ENCODE data around the gene ELOVL7. TPM values are rescaled to one million over a fixed set of nuclear protein-coding genes. Genes with fewer than 3 reads are reported as not detected.

ELOVL7 gene
- total RNA-seq (2013; cell fraction: nucleolus; rRNA removed), result 1.3 and 2.9 TPM in 2 replicates
- total RNA-seq (2014; rRNA removed) (0.68 and 1.3 TPM in 2 replicates), total RNA-seq (2014; rRNA removed; fragmentation: Illumina TruSeq; extraction: Trizol) (0.97 and 1.1 TPM in 2 replicates), total RNA-seq (2021) (0.95 and 1.1 TPM in 2 replicates), polyA plus RNA-seq (2011; rRNA removed) (0.27 and 1.0 TPM in 2 replicates), polyA plus RNA-seq (2014; fragmentation: Illumina TruSeq; extraction: Trizol) (0.78 and 0.90 TPM in 2 replicates), polyA plus RNA-seq (2014; fragmentation: Nextera tagmentation; extraction: Ambion mirVana) (under 1 TPM; 0.26 to 0.27 TPM), polyA plus RNA-seq (2014; rRNA removed) (0.44 and 1.1 TPM in 2 replicates), polyA plus RNA-seq (2016; fragmentation: Nextera tagmentation; extraction: Ambion mirVana) (1 to 10 TPM; 1.1 to 1.2 TPM), polyA minus RNA-seq (2011; rRNA and poly(A)+ RNA removed) (0.21 and 0.73 TPM in 2 replicates), Bru-seq, nascent RNA (percentile 34 among the genes with signal in this experiment), BruChase-seq, experiment 1, labeled RNA remaining after a 6-hour chase (percentile 33 among the genes with signal in this experiment), BruChase-seq, experiment 2, labeled RNA remaining after a 2-hour chase (percentile 35 among the genes with signal in this experiment)
- 0.52 TPM for polyA plus RNA-seq (2011; ENCODE audit: low read depth)
- polyA plus RNA-seq (2011; cell fraction: cytosol; rRNA removed), result 0.13 and 0.18 TPM in 2 replicates
- 1.1 and 1.2 TPM in 2 replicates for polyA plus RNA-seq (2011; cell fraction: nucleus; rRNA removed)
- 0.24 and 0.31 TPM in 2 replicates for polyA plus RNA-seq (2012)
- not detected in 2 replicates for polyA minus RNA-seq (2011; cell fraction: cytosol; rRNA and poly(A)+ RNA removed)
- 0.12 and 0.19 TPM in 2 replicates for polyA minus RNA-seq (2011; cell fraction: nucleus; rRNA and poly(A)+ RNA removed)
- long read RNA-seq, experiment 1, result 0 reads
- long read RNA-seq, experiment 2, result 0 reads

DNA sequence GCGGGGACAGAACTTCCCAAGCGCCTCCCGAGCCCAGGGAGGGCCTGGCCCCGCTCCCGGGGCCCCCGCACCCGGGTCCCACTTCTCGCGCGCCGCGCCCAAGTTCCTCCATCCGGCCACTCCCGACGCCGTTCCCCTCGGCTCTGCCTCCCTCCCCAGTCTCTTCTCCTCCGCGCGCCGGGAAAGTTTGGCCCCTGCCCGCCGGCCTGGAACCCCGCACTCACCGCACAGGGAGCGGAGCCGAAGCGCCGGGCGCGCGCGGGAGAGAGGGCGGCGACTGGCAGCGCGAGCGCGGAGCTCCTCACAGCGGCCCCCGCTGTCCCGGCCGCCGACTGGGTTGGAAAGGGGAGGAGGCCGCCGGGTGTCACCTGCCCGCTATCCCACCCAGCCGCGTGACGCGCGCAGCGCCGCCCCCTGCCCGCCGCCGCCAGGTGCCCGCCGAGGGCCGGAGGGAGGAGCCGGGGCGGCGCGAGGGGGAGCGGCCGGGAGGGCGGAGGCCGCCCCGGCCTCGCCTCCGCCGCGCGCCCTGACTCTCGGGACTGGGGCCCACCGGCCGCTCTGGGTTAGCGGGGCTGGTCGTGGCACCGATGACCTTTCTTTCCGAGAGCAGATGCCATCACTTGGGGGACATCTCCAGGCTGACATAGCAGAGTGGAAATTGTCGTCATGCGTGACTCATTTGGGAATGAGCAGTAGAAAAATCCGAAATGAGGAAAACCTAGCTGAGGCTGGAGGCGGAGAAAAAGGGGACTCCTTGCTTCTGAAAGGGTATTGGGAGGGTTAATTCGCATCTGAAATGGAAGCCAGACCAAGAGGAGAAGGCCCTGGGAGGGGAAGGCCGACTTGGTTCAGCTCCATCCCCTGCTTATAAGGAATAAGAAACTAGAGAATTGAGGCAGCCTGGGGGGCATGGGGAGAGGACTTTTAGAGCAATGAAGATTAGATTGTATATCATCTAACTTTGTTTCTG is at the start of gene ELOVL7:
ELOVL7 (minus strand) TSS at position 334 of the 970 bp plus-strand sequence. CDS start 56,872 bp downstream, outside the sequence.
- no peaks in the 10 kb centered on the region for H4K20me1 ChIP-seq (ENCODE audit: control insufficient read depth, insufficient read depth)
- POLR2A ChIA-PET, result no interaction called here
- H3K9me3 ChIP-seq (replicated peaks; ENCODE audit: control insufficient read depth, insufficient read depth, low read length), result no peaks in the 10 kb centered on the region
- H3K27me3 ChIP-seq (replicated peaks in 1 of 2; ENCODE audit: control insufficient read depth in 2 of 2, insufficient read depth in 2 of 2, low read length in 1 of 2), result peaks cover 0 to 8% of the 10 kb centered on the region in 2 experiments; a peak in 3 of 4 replicates
- no peak for FAIRE-seq
- no peaks in the 10 kb centered on the region for H3K4me1 ChIP-seq (ENCODE audit: control insufficient read depth, insufficient read depth, low read length)
- under 1% methylated on average over 50 of the region's 87 CpGs for WGBS (ENCODE audit: insufficient coverage, insufficient replicate concordance, low lambda C conversion rate, missing lambda C conversion rate)
- H3K4me3 ChIP-seq, result peak within 1 kb of the TSS; percentile 94
- BruUV-seq (replicated peaks), result no TSS peak
- intact Hi-C loops (cut with micrococcal nuclease; ENCODE audit: unreplicated experiment), result loop anchor here (5.0 kb wide), 1 partner anchor 167 kb away; no protein-coding TSS in a partner anchor
- in situ Hi-C loops (cut with MboI), result no loop called here
- SMC1A ChIA-PET (ENCODE audit: uncharacterized antibody, unreplicated experiment), result interaction anchor here (1.2 to 1.3 kb wide), 2 partner anchors 12 to 166 kb away, joined by 3 to 4 read pairs; no protein-coding TSS in a partner anchor
- DNase-seq (ENCODE audit: low read depth, low spot score), result no peak
- no peaks in the 10 kb centered on the region for H3K79me2 ChIP-seq (ENCODE audit: control insufficient read depth, insufficient read depth, low read length)
- H3K4me2 ChIP-seq (ENCODE audit: control insufficient read depth, insufficient read depth), result peak within 1 kb of the TSS; percentile 98
- ATAC-seq, result peak; percentile 97
- RAD21 ChIA-PET (ENCODE audit: unreplicated experiment), result interaction anchor here (0.7 kb wide), 1 partner anchor 17 kb away, joined by 3 read pairs; no protein-coding TSS in a partner anchor
- peak within 1 kb of the TSS; percentile 56 for H3K9ac ChIP-seq (ENCODE audit: control insufficient read depth, insufficient read depth, low read length)
- no peak within 1 kb of the TSS for H3K27ac ChIP-seq (ENCODE audit: control insufficient read depth, insufficient read depth)
- CTCF ChIA-PET, result interaction anchor here (0.6 to 1.5 kb wide), 6 partner anchors 12 to 471 kb away, joined by 3 to 4 read pairs (median 3); no protein-coding TSS in a partner anchor
- peak within 1 kb of the TSS; percentile 89 for H2AFZ ChIP-seq (ENCODE audit: control insufficient read depth, low read depth, low read length)
- no peaks in the 10 kb centered on the region for H3K36me3 ChIP-seq (ENCODE audit: control insufficient read depth in 2 of 2, insufficient read depth in 2 of 2, low read length in 1 of 2)
- TF ChIP-seq E4F1 (IDR thresholded peaks at IDR 0.05; ENCODE audit: borderline replicate concordance, partially characterized antibody) (no peak), BHLHE40 (IDR thresholded peaks at IDR 0.05; ENCODE audit: borderline replicate concordance in 1 of 2, low read depth in 2 of 2, low read length in 1 of 2) (peak in 1 of 2 experiments; percentile 81; a peak in 2 of 4 replicates), ETV6 (conservative IDR thresholded peaks at IDR 0.05 in 1 of 2, IDR thresholded peaks at IDR 0.05 in 1 of 2; ENCODE audit: borderline replicate concordance in 1 of 2, low read depth in 1 of 2) (no peak), CTCF (IDR thresholded peaks at IDR 0.05 in 2 of 3, conservative IDR thresholded peaks at IDR 0.05 in 1 of 3; ENCODE audit: control insufficient read depth in 2 of 3, extremely low read depth in 1 of 3, insufficient read depth in 1 of 3, low read depth in 3 of 3, low read length in 3 of 3) (peak; percentile 28 to 56 (median 46); a peak in 5 of 6 replicates), MEF2B (IDR thresholded peaks at IDR 0.05; ENCODE audit: partially characterized antibody, poor library complexity, severe bottlenecking) (no peak), CREM (IDR thresholded peaks at IDR 0.05; ENCODE audit: low read depth) (no peak), RAD21 (IDR thresholded peaks at IDR 0.05; ENCODE audit: insufficient read depth, low read depth, low read length) (peak; percentile 26; the same call in 1 of the 2 replicates), TCF12 (IDR thresholded peaks at IDR 0.05; ENCODE audit: low read depth, low read length) (peak; percentile 50; the same call in 1 of the 2 replicates), NBN (IDR thresholded peaks at IDR 0.05) (no peak), HDGF (IDR thresholded peaks at IDR 0.05) (no peak), SMARCA5 (IDR thresholded peaks at IDR 0.05) (peak; percentile 44; the same call in 1 of the 2 replicates), POLR2A (IDR thresholded peaks at IDR 0.05; ENCODE audit: low read depth, low read length) (peak; percentile 66), CREB1 (IDR thresholded peaks at IDR 0.05; ENCODE audit: low read depth) (peak; percentile 42; the same call in 1 of the 2 replicates), EGR1 (IDR thresholded peaks at IDR 0.05; ENCODE audit: borderline replicate concordance in 1 of 2, low read depth in 2 of 2, low read length in 2 of 2) (0 out of 3 replicates have a peak, but pooled peaks of 1 of the 2 experiments have one; percentile 22)
